ENCODE measurements around the gene PRDX5. TPM values are rescaled to one million over a fixed set of nuclear protein-coding genes. Genes with fewer than 3 reads are reported as not detected.

Gene PRDX5
- total RNA-seq, 1 experiment from 2014 or later = 255 TPM

DNA sequence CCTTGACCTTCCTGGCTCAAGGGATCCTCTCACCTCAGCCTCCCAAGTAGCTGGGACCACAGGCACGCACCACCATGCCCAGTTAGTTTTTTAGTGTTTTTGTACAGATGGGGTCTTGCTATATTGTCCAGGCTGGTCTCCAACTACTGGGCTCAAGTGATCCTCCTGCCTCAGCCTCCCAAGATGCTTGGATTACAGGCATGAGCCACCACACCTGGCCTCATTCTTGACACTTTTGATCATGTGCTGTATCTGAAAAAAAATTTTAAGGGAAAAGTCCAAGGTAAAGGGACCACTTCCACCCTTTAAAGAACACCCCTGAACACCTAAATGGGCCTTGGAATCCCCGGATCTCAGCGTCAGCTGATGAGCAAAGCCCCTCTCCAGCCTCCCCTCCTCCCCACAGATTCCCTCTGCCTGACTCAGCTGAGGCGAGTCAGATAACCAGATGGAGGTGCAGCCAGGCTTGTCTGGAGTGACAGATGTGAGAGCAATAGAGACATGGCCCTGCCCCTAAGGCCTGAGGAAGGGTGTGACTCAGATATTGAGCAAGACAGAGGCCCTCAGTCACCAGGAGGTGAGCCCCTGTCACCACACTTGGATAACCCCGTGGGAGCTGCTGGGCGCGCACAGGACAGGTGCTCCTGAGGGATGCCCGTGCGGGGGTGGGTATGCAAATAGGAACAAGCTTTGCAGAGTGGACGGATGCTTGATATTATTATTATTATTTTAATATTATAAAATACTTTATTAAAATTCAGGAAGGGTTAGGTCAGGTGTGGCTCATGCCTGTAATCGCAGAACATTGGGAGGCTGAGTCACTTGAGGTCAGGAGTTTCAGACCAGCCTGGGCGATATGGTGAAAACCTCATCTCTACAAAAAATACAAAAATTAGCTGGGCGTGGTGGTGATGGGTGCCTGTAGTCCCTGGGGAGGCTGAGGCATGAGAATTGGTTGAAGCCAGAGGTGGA lies 17.1 kb downstream of the PRDX5 start:
- ChIA-PET POLR2A (no interaction called here), CTCF (interaction anchor here (13.9 kb wide), 1 partner anchor 18 kb away, joined by 437 read pairs; no protein-coding TSS in a partner anchor)
- H3K27ac Mint-ChIP-seq = no peak overlapping the region
- no peaks in the 10 kb centered on the region for H3K9me3 Mint-ChIP-seq
- H3K27me3 Mint-ChIP-seq (ENCODE audit: low read depth) = peaks cover 25% of the 10 kb centered on the region
- ATAC-seq = peak; percentile 50
- no peak for DNase-seq (ENCODE audit: low spot score)
- TF ChIP-seq ZNF396 (CRISPR knock-in tag; IDR thresholded peaks at IDR 0.05; ENCODE audit: borderline replicate concordance) (no peak), ZNF121 (CRISPR knock-in tag; IDR thresholded peaks at IDR 0.05) (peak; percentile 95), RORB (CRISPR knock-in tag; IDR thresholded peaks at IDR 0.05) (no peak), GRHL2 (CRISPR knock-in tag; IDR thresholded peaks at IDR 0.05; ENCODE audit: insufficient replicate concordance, severe bottlenecking) (no peak), GABPB1 (CRISPR knock-in tag; IDR thresholded peaks at IDR 0.05) (no peak), GTF2I (CRISPR knock-in tag; conservative IDR thresholded peaks at IDR 0.05) (no peak), ZNF219 (CRISPR knock-in tag; IDR thresholded peaks at IDR 0.05; ENCODE audit: borderline replicate concordance) (no peak), HMGA2 (CRISPR knock-in tag; IDR thresholded peaks at IDR 0.05) (0 out of 2 replicates have a peak, but pooled peaks have one; percentile 39)
- TF ChIP-seq, protein P1, sequence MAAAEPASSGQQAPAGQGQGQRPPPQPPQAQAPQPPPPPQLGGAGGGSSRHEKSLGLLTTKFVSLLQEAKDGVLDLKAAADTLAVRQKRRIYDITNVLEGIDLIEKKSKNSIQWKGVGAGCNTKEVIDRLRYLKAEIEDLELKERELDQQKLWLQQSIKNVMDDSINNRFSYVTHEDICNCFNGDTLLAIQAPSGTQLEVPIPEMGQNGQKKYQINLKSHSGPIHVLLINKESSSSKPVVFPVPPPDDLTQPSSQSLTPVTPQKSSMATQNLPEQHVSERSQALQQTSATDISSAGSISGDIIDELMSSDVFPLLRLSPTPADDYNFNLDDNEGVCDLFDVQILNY (CRISPR knock-in tag; IDR thresholded peaks at IDR 0.05) = no peak
- TF ChIP-seq, protein P2, sequence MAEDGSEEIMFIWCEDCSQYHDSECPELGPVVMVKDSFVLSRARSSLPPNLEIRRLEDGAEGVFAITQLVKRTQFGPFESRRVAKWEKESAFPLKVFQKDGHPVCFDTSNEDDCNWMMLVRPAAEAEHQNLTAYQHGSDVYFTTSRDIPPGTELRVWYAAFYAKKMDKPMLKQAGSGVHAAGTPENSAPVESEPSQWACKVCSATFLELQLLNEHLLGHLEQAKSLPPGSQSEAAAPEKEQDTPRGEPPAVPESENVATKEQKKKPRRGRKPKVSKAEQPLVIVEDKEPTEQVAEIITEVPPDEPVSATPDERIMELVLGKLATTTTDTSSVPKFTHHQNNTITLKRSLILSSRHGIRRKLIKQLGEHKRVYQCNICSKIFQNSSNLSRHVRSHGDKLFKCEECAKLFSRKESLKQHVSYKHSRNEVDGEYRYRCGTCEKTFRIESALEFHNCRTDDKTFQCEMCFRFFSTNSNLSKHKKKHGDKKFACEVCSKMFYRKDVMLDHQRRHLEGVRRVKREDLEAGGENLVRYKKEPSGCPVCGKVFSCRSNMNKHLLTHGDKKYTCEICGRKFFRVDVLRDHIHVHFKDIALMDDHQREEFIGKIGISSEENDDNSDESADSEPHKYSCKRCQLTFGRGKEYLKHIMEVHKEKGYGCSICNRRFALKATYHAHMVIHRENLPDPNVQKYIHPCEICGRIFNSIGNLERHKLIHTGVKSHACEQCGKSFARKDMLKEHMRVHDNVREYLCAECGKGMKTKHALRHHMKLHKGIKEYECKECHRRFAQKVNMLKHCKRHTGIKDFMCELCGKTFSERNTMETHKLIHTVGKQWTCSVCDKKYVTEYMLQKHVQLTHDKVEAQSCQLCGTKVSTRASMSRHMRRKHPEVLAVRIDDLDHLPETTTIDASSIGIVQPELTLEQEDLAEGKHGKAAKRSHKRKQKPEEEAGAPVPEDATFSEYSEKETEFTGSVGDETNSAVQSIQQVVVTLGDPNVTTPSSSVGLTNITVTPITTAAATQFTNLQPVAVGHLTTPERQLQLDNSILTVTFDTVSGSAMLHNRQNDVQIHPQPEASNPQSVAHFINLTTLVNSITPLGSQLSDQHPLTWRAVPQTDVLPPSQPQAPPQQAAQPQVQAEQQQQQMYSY (CRISPR knock-in tag; IDR thresholded peaks at IDR 0.05) = no peak
- TF ChIP-seq, protein P3, sequence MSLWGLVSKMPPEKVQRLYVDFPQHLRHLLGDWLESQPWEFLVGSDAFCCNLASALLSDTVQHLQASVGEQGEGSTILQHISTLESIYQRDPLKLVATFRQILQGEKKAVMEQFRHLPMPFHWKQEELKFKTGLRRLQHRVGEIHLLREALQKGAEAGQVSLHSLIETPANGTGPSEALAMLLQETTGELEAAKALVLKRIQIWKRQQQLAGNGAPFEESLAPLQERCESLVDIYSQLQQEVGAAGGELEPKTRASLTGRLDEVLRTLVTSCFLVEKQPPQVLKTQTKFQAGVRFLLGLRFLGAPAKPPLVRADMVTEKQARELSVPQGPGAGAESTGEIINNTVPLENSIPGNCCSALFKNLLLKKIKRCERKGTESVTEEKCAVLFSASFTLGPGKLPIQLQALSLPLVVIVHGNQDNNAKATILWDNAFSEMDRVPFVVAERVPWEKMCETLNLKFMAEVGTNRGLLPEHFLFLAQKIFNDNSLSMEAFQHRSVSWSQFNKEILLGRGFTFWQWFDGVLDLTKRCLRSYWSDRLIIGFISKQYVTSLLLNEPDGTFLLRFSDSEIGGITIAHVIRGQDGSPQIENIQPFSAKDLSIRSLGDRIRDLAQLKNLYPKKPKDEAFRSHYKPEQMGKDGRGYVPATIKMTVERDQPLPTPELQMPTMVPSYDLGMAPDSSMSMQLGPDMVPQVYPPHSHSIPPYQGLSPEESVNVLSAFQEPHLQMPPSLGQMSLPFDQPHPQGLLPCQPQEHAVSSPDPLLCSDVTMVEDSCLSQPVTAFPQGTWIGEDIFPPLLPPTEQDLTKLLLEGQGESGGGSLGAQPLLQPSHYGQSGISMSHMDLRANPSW (CRISPR knock-in tag; conservative IDR thresholded peaks at IDR 0.05; ENCODE audit: low read depth) = no peak
- TF ChIP-seq, protein P4, sequence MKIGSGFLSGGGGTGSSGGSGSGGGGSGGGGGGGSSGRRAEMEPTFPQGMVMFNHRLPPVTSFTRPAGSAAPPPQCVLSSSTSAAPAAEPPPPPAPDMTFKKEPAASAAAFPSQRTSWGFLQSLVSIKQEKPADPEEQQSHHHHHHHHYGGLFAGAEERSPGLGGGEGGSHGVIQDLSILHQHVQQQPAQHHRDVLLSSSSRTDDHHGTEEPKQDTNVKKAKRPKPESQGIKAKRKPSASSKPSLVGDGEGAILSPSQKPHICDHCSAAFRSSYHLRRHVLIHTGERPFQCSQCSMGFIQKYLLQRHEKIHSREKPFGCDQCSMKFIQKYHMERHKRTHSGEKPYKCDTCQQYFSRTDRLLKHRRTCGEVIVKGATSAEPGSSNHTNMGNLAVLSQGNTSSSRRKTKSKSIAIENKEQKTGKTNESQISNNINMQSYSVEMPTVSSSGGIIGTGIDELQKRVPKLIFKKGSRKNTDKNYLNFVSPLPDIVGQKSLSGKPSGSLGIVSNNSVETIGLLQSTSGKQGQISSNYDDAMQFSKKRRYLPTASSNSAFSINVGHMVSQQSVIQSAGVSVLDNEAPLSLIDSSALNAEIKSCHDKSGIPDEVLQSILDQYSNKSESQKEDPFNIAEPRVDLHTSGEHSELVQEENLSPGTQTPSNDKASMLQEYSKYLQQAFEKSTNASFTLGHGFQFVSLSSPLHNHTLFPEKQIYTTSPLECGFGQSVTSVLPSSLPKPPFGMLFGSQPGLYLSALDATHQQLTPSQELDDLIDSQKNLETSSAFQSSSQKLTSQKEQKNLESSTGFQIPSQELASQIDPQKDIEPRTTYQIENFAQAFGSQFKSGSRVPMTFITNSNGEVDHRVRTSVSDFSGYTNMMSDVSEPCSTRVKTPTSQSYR (CRISPR knock-in tag; IDR thresholded peaks at IDR 0.05) = no peak
- peaks cover 14% of the 10 kb centered on the region for H3K4me1 Mint-ChIP-seq
- H3K4me3 Mint-ChIP-seq = no peak overlapping the region
- H3K36me3 Mint-ChIP-seq = no peaks in the 10 kb centered on the region
